Stimulated activated CD8-positive, alpha-beta memory T cell treated with anti-CD3 and anti-CD28 coated beads, Interleukin-4, amount 100 ng/mL, for 48 hours (primary cell): ENCODE results near the gene OTUD1.
"Not testable (repeated sequence)": the region's sequence is repeated elsewhere in the genome, so short reads cannot be mapped to it uniquely, and the experiment has no call there.

Source experiments
- DNase-seq: peaks from one replicate; pipeline ENCODE4 v3.0.0-alpha.2; 2020

OTUD1 gene, protein sequence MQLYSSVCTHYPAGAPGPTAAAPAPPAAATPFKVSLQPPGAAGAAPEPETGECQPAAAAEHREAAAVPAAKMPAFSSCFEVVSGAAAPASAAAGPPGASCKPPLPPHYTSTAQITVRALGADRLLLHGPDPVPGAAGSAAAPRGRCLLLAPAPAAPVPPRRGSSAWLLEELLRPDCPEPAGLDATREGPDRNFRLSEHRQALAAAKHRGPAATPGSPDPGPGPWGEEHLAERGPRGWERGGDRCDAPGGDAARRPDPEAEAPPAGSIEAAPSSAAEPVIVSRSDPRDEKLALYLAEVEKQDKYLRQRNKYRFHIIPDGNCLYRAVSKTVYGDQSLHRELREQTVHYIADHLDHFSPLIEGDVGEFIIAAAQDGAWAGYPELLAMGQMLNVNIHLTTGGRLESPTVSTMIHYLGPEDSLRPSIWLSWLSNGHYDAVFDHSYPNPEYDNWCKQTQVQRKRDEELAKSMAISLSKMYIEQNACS

DNA sequence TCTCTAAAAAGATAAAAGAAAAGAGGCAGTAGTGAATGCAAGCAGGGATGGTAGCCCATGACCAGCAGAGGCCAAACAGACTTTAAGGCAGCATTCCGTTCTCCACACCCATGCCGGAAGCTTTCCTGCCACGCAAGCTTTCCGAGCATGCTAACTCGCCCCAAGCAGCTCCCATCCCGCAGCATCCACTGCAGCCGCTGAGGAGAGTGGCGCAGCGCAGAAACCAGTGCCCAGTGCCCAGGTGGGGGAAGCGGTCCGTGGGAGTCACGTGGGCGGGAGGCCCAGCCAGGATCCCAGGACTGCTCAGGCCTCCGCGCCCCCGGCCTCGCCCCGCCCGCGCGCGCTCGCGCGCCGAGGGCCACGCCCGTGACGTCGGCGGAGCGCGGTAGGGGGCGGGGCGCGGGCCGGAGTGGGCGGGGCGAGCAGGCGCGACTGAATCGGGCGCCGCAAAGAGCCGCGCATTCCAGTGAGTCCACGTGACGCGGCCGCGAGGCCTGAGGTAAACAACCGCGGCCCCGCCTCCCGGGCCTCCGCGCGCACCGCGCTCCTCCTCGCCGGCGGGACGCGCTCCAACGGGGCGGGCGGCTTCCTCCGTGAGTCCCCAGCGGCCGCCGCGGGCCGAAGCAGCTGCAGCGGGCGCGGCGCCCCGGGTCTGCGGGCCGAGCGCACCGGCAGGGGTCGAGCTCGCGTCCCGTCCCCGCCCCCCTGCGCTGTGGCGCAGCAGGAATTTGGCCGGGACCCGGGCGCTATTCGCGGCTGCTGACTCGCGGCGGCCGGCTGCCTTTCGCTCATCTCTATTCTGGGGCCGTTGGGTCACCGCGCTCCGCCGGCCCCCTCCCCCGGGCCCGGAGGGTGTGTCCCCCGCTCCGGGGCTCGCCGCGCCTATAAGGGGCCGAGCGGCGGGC lies at the start of gene OTUD1:
TSS of gene OTUD1 (plus strand) at position 529 of the 905 bp plus-strand sequence. CDS start 383 bp downstream, outside the sequence.
- DNase-seq = peak; percentile 96

DNA sequence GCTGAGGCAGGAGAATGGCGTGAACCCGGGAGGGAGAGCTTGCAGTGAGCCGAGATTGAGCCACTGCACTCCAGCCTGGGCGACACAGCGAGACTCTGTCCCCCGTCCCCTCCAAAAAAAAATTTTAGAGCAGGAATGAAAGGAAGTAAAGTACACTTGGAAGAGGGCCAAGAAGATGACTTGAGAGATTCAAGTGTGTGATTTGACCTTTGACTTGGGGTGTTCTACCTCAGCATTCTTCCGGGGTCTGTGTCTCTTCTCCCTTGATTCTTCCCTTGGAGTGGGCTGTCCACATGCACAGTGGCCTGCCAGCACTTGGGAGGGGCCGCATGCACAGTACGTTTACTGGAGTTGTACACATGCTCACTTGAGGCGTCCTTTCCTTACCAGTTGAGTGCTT lies 48.5 kb upstream of the OTUD1 start:
- DNase-seq = not testable (repeated sequence)

DNA sequence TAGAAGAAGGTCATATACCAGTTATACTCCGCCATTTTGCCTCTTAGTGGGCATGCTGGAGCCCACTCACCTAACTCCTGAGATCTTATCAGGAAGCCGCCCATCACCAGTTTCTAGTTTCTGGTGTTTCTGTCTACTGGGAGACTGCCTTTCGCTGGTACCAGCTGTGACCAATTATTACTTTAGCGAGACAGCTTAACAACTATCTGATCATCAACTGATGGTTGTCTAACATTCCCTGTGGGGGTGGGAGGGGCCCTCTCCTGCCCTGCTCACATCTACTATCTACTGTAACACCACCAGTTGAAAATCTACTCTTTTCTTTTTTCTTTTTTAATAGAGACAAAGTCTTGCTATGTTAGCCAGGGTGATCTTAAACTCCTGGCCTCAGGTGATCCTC lies 48.1 kb upstream of the OTUD1 start:
- DNase-seq = no peak

DNA sequence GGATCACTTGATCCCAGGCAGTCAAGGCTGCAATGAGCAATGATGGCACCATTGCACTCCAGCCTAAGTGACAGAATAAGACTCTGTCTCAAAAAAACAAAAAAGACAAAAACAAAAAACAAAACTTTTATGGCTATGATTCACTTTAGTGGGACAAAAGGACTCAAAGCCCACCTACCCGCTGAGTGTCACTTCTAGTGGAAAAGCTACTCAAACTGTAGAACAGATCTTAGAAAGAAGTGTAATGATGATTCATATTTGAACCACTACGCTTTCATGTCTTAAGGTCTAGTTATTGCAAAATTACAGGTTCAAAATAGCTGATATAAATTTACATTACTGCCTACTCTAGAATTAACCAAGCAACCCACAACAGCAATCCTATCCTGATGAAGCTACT lies 47.1 kb upstream of the OTUD1 start:
- peak; percentile 35 for DNase-seq

DNA sequence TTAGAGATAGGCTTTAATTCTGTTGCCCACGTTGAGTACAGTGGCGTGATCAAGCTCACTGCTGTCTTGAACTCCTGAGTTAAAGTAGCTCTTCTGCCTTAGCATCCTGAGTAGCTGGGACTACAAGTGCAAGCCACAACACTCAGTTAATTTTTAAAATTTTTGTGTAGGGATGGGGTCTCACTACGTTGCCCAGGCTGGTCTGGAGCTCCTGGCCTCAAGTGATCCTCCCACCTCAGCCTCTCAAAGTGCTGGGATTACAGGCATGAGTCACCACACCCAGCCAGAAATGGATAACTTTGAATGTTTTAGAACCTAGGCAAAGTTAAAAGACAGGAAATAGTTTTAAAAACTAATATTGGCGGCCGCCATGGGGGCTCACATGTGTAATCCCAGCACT lies 43.9 kb upstream of the OTUD1 start:
- DNase-seq = no peak

DNA sequence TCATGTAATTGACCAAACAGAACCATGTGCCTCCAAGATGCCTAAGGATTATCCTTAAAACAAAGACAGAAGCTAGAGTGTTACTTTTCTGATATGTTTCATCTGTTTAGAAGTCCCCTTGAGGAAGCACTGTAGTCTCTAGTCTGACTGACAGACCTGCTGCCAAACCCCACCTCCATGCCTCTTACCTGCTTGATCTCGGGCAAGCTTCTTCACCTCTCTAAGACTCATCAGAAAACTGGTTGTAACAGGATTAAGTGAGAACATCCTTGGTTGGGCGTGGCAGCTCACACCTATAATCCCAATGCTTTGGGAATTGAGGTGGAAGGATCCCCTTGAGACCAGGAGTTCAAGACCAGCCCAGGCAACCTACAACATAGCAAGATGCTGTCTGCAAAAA lies 42.2 kb upstream of the OTUD1 start:
- DNase-seq = no peak

DNA sequence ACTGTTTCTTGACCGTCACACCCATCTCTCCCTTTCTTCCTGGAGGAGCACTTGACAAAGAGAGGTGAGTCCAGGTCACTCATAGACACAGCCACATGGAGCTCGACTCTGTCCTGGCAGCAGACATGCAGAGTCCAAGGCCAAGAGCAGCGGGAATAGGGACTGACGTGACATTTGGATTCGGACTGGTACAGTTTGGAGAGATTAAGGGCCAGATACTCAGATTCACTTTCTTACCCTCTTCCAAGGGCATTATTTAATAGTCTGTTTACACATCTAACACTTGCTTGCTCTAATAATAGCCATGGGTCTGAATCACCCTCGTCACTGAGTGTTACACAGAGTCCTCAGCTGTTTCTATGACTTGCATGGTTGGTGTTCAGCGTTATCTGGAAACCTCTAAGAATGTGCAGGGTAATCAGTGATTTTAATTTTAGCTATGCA lies 39.2 kb upstream of the OTUD1 start:
- DNase-seq = no peak

DNA sequence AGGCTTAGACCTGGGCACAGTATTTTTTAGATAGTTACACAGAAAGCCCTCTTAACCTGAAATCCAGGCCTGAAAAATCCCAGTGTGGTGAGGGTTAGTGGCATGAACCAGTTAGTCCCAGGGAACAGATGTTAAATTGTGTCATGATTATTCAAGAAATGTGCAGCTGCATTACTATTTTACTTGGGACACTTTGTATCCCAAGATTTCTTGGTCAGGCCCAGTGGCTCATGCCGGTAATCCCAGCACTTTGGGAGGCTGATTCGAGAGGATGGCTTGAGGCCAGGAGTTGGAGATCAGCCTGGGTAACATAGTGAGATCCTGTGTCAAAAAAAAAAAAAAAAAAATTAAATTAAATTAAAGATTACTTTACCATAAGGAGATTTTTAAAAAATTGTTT lies 36.0 kb upstream of the OTUD1 start:
- DNase-seq = no peak

DNA sequence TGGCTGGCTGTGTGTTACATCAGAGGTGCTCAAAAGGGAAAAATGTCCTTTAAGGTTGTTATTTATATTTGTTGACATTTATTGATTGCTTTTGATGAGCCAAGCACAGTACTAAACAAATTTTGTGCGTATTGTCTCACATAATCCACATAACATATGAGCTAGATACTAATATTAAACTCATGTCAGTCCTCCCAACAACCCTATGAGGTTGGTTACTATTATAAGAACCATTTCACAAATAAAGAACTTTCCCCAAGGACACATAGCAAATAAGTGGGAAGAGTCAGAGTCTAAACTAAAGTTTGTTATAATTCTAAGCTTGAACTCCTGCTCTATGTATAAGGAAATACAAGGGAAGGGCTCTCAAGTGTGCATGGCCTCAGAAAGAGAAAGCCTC lies 35.6 kb upstream of the OTUD1 start:
- DNase-seq = no peak

DNA sequence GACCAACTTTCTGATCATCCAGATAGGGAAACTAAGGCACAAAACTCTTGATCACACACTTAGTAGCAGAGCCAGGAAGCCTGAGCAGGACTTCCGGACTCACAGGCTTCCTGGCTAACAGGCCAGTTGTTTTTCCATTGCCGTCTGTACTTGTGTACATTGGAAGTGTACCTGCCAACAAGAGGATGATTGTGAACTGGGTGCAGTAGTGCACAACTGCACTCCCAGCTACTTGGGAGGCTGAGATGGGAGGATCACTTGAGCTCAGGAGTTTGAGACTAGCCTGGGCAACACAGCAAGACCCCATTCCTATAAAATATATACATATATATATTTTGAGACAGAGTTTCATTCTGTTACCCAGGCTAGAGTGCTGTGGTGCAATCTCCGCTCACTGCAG lies 35.2 kb upstream of the OTUD1 start:
- no peak for DNase-seq

DNA sequence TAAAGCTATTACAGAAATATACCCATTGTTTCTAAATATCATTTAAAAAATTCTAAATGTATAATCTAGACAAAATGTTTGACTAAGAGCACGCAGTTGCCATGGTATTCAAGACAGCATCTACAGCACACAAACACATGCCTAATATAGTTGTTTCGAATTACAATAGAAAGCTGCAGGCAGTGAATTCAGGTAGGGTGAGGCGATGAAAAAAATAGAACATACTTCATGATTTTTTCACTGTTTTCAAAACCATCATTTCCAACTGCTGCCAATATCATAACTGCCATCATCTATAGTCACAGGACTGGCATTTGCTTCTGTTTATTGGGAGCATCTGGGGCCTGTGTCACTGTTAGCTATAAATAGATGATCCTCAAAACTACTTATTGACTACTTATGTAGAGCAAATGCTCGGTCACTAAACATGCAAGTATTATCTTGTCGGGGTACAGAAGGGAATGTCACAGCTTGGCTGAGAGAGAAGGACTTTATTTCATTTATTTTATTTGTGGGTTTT lies 34.4 kb upstream of the OTUD1 start:
- DNase-seq = no peak

DNA sequence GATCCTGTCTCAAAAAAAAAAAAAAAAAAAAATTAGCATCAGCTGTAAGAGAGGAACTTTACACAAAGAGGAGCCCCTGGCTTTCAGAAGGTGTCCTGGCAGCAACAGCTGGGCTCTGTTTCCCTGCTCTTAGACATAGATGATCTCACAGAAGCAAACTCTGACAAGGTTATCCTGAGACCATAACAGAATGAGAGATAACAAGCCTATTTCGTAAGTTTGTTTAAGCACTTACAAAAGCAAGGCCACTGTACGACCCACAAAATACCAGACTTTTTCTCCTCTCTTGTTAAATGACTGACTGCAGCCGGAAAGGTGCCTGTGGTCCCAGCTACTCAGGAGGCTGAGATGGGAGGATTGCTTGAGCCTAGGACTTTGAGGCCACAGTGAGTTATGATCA lies 33.3 kb upstream of the OTUD1 start:
- no peak for DNase-seq

DNA sequence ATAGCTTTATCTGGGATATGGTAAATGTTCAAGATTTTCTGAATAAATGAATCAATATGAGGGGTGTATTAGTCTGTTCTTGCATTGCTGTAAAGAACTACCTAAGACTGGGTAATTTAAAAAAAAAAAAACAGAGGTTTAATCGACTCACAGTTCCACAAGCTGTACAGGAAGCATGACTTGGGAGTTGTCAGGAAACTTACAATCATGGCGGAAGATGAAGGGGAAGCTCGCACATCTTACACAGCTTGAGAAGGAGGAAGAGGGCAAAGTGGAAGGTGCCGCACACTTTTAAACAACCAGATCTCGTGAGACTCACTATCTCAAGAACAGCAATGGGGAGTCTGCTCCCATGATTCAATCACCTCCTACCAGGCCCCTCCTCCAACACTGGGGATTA lies 32.5 kb upstream of the OTUD1 start:
- DNase-seq = no peak

DNA sequence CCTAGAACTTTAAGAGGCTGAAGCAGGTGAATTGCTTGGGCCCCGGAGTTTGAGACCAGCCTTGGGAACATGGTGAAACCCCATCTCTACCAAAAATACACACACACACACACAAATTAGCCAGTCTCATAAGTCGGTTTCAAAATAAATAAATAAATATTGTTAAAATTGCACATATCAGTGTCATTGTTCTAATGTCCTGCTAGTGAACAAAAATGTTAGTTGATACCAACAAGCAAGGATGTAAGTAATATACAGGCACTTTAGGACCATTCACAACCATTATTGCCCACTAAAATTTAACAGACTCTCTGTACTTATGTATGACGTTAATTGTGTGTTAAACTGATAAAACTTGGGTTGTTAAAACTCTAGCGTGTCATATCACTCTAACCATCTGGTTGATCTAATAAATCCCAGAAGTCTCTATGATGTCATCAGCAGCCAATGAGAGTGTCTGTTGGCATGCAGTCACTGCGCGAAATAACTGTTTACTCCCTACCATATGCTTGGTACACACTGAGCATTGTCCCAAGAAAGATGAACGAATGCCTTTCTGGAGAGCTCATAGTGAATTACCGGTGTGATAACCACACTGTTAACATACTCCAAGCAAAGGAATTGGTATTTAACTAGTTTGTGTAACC lies 30.4 kb upstream of the OTUD1 start:
- DNase-seq = no peak

DNA sequence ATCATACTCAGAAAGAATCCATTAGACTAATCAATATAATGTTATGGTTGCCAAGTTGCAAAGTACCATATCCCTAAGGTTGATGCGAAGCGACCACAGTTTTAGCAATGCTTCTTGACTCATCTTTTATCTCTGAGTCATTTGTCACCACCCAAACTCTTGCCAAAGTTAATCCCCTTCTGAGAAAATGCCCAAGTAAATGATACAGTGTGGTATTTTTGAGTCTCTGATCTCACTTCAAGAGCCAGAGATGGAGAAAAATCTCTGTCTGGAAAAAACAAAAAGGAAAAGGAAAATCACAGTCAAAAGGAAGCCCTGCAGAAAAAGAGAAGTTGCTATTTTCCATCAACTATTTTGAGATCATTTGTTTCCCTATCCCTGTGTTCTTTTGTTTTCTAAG lies 26.7 kb upstream of the OTUD1 start:
- DNase-seq = no peak

DNA sequence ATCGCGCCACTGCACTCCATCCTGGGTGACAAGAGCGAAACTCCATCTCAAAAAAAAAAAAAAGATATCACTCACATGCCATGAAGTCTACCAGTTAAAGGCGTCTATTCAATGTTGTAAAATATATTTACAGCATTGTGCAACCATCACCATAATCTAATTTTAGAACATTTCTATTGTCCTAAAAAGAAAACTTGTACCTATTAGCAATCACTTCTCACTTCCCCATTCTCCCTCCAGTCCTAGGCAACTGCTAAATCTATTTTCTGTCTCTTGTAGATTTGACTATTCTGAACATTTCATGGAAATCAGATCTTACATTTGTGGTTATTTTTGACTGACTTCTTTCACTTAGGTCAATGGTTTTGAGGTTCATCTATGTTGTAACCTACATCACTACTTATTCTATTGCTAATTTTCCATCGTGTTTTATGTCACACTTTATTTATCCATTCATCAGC lies 25.2 kb upstream of the OTUD1 start:
- no peak for DNase-seq

DNA sequence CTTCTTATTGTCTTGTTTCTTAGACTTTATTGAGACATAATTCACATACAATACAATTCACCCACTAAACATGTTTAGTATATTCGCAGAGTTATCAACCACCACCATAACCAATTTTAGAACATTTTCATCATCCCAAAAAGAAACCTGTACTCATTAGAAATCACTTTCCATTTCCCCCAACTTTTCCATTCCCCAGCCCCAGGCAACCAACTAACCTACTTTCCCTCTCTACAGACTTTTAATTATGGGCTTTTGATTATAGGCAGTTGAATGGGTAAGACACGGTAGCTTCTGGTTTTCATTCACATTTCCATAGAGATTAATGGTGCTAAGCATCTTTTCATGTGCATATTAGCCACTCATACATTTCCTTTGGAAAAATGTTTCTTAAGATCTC lies 24.2 kb upstream of the OTUD1 start:
- DNase-seq = no peak

DNA sequence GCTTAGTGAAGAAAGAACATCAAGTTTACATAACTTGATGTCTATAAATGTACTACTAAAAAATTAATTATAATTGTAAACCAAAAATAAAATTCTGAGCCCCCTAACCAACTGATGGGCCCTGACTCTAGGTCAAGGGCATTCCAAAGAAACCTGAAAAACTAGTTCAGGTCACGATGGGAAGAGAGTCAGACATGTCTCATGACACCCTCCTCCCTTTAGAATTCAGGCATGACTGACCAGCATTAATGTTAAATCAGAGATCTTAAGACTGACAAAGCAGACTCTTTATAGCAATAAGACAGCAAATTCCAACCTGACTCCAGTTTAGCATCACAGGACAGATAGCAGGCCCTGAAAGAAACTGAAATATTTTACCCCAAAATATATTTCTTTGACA lies 21.6 kb upstream of the OTUD1 start:
- DNase-seq = no peak

DNA sequence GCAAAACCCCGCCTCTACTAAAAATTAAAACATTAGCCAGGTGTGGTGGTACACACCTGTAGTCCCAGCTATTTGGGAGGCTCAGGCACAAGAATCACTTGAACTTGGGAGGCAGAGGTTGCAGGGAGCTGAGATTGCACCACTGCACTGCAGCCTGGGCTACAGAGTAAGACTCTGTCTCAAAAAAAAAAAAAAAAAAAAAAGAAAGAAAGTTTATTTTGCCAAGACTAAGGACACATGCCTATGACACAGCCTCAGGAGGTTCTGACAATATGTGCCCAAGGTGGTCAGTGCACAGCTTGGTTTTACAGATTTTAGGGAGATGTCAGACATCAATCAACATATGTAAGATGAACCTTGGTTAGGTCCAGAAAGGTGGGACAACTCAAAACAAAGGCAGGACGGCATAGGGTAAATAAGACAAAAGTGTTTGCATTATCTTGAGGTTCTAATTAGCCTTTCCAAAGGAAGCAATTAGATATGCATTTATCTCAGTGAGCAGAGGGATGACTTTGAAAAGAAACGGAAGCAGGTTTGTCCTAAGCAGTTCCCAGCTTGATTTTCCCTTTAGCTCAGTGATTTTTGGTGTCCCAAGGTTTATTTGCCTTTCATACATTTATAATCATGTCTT lies 20.7 kb upstream of the OTUD1 start:
- DNase-seq = no peak

DNA sequence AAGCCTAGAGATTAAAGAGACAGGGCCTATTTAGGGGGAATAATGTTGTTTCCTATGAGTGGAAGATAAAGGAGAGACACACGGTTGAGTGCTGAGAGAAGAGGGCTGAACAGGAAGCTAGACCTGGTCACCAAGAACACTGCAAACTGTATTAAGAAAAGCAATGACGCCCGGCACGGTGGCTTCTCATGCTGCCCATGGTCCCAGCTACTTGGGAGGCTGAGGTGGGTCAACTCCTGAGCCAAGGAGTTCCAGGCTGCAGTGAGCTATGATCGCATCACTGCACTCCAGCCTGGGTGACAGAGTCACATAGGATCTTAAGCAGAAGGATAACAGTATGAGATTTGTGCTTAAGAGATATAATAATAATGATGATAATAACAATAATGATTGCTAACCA lies 19.7 kb upstream of the OTUD1 start:
- DNase-seq = no peak

DNA sequence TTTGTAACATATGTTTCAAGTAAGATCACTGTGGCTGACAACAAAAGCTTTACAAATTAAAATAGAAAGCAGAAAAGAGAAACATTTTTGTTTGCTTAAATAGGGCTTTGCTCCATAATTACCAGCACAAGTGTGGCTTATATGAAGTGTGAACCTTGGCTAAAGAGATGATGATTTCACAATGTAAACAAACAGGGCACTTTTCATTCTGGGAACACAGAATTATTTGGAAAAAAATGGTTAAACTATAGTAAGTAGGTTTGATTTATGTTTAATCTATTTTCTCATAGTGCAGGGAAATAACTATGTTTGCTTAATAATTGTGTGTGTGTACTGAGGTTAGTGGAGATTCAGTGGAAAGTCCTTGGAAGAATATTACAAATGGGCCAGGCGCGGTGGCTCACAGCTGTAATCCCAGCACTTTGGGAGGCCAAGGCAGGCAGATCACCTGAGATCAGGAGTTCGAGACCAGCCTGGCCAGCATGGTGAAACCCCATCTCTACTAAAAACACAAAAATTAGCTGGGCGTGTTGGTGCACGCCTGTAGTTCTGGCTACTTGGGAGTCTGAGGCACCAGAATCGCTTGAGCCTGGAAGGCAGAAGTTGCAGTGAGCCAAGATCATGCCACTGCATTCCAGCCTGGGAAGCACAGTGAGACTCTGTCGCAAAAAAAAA lies 19.1 kb upstream of the OTUD1 start:
- DNase-seq = no peak

DNA sequence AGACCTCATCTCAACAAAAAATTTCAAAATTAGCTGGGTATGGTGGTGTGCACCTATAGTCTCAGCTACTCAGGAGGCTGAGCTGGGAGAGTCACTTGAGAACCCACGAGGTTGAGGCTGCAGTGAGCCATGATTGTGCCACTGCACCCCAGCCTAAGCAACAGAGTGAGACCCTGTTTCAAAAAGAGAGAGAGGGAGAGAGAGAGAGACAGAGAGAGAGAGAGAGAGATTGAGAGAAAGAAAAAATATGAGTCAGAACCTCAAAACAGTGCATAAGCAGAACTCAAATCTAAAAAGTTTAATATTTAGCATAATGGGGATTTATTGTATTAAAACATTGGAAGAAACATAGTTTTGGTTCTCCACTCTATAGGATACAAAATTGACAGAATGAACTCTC lies 17.5 kb upstream of the OTUD1 start:
- DNase-seq = no peak
